H1 (cell line): Measurements from ENCODE around the gene PTK6. TPM values are rescaled to one million over a fixed set of nuclear protein-coding genes. Genes with fewer than 3 reads are reported as not detected.

Source experiments
- SIX5 ChIP-seq: IDR thresholded peaks from 2 replicates; pipeline ENCODE4 v1.6.1; 2011; ENCODE audit warnings: mild to moderate bottlenecking, low read depth, low read length
- polyA plus RNA-seq, 7 experiments: library from polyadenylated mRNA; depleted of rRNA in 3 of 7; stranded (reverse) in 5 of 7; unstranded in 2 of 7; fragments of >200 nt in 5 of 7; fragments of 200-250 nt in 2 of 7; gene quantifications; 1 replicate in 5 of 7; 2 replicates in 1 of 7; 4 replicates in 1 of 7; pipeline versions ENCODE4 v1.2.1 to v1.2.3, GENCODE V29; 2011 to 2013; ENCODE audit warnings: missing spikeins in 2 of 7, mixed read lengths in 2 of 7
- total RNA-seq: library from RNA; stranded (reverse); fragmentation: NEBNext Ultra II Directional; extraction: Animal tissue kit (Norgen Biotek cat#: 25700); gene quantifications from 2 replicates; pipeline ENCODE4 v1.2.1, GENCODE V29; 2021
- TF ChIP-seq, protein P1 (sequence below), 3 experiments: IDR thresholded peaks; 1 replicate in 2 of 3; 2 replicates in 1 of 3; pipeline versions ENCODE4 v1.5.1 to v1.6.1; 2011; ENCODE audit warnings: low read length in 3 of 3, mild to moderate bottlenecking in 3 of 3, inconsistent platforms in 2 of 3, low read depth in 1 of 3, moderate library complexity in 1 of 3; ENCODE audit not compliant: insufficient read depth in 1 of 3; ENCODE audit errors: control extremely low read depth in 1 of 3

PTK6 gene
- total and polyA plus RNA-seq, 2 of the 8 experiments (the other 6 are each of a cell fraction or from before 2014, with no cell fraction given): 0.12 to 0.19 TPM

DNA sequence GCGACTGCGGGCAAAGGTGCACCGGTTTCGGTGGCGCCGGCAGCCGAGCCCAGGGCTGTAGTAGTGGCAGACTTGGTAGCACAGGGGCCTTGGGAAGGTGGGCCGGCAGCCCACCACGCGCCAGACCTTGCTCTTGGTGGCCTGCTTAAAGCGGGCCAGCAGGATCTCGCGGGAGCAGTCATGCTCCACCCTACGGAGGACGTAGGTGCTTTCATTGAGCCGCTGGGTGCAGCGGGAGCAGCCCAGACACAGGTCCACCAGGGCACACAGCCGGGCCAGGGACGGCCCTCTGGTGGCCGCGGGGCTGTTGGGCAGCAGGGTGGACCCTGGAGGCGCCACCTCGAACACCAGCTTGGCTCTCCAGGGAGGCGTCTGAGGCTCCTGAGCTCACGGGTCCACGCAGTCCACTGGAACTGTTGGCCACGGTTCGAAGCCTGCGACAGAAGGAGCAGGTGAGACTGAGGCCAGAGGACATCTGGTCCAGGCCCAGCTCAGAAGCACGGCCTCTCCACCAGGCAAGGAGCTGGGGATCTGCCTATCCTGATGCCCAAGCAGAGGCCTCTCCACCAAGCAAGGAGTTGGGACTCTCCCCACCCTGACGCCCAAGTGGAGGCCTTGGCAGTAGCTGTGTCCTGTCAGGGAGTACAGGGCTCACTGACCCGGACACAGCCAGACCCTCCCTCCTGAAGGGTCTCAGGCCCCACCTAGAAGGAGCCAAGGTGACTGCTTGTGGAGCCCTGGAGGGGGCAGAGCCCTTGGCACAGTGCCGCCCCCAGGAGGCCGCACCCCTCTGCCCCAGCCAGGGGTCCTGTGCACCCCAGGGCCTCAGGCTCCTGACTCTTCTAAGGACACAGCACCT, 35.8 kb upstream of the PTK6 start (continued):
- TF ChIP-seq, protein P1, sequence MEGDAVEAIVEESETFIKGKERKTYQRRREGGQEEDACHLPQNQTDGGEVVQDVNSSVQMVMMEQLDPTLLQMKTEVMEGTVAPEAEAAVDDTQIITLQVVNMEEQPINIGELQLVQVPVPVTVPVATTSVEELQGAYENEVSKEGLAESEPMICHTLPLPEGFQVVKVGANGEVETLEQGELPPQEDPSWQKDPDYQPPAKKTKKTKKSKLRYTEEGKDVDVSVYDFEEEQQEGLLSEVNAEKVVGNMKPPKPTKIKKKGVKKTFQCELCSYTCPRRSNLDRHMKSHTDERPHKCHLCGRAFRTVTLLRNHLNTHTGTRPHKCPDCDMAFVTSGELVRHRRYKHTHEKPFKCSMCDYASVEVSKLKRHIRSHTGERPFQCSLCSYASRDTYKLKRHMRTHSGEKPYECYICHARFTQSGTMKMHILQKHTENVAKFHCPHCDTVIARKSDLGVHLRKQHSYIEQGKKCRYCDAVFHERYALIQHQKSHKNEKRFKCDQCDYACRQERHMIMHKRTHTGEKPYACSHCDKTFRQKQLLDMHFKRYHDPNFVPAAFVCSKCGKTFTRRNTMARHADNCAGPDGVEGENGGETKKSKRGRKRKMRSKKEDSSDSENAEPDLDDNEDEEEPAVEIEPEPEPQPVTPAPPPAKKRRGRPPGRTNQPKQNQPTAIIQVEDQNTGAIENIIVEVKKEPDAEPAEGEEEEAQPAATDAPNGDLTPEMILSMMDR (IDR thresholded peaks at IDR 0.05; ENCODE audit: control extremely low read depth in 1 of 3, insufficient read depth in 1 of 3, low read depth in 1 of 3, low read length in 3 of 3): peak; percentile 34 to 60 (median 45); a peak in 3 of 4 replicates
- TF ChIP-seq SIX5: no peak
- TF ChIP-seq, all 59 proteins: peak for 2
